ENCODE results near the gene FARS2. TPM values are rescaled to one million over a fixed set of nuclear protein-coding genes. Genes with fewer than 3 reads are reported as not detected.

Gene FARS2
- total RNA-seq, 3 donors from 2014 or later, result 12.0 to 29.6 (median 24.3) TPM

- TF ChIP-seq POLR2A (IDR thresholded peaks at IDR 0.05) (no peak), CTCF (IDR thresholded peaks at IDR 0.05) (no peak), POLR2AphosphoS5 (IDR thresholded peaks at IDR 0.05) (no peak)
- intact Hi-C loops (cut with DNase I; ENCODE audit: low total_unique reads), result no loop called here
- no peaks in the 10 kb centered on the region for H3K27me3 ChIP-seq
Measured at GRCh38 chr6:5238336-5238735, 23.0 kb upstream of the FARS2 start.

GRCh38 chr6:5241252-5241651 lies 20.1 kb upstream of the FARS2 start:
- intact Hi-C loops (cut with DNase I; ENCODE audit: low total_unique reads), result no loop called here
- Histone ChIP-seq H3K4me1 (no peaks in the 10 kb centered on the region), H3K27me3 (no peaks in the 10 kb centered on the region), H3K4me3 (no peak overlapping the region), H3K27ac (no peak overlapping the region), H3K9me3 (no peaks in the 10 kb centered on the region), H3K36me3 (no peaks in the 10 kb centered on the region)
- TF ChIP-seq POLR2A (IDR thresholded peaks at IDR 0.05), result no peak
- TF ChIP-seq CTCF (IDR thresholded peaks at IDR 0.05), result no peak
- no peak for TF ChIP-seq POLR2AphosphoS5 (IDR thresholded peaks at IDR 0.05)
- no peak for DNase-seq (ENCODE audit: low spot score in 2 of 2)

More at GRCh38 chr6:5238336-5238735, 23.0 kb upstream of the FARS2 start:
- no peaks in the 10 kb centered on the region for H3K9me3 ChIP-seq
- no peak overlapping the region for H3K27ac ChIP-seq
- H3K4me1 ChIP-seq, result no peaks in the 10 kb centered on the region
- no peak overlapping the region for H3K4me3 ChIP-seq
- no peak for DNase-seq (ENCODE audit: low spot score in 2 of 2)
- no peaks in the 10 kb centered on the region for H3K36me3 ChIP-seq

GRCh38 chr6:5243069-5243468 lies 18.2 kb upstream of the FARS2 start:
- Histone ChIP-seq H3K4me3 (no peak overlapping the region), H3K36me3 (no peaks in the 10 kb centered on the region), H3K9me3 (no peaks in the 10 kb centered on the region), H3K4me1 (no peaks in the 10 kb centered on the region), H3K27ac (no peak overlapping the region), H3K27me3 (no peaks in the 10 kb centered on the region)
- intact Hi-C loops (cut with DNase I; ENCODE audit: low total_unique reads), result no loop called here
- no peak for TF ChIP-seq POLR2AphosphoS5 (IDR thresholded peaks at IDR 0.05)
- TF ChIP-seq CTCF (IDR thresholded peaks at IDR 0.05), result no peak
- no peak for TF ChIP-seq POLR2A (IDR thresholded peaks at IDR 0.05)
- no peak for DNase-seq (ENCODE audit: low spot score in 2 of 2)

GRCh38 chr6:5246141-5247097 lies 14.9 kb upstream of the FARS2 start:
- DNase-seq (ENCODE audit: low spot score in 2 of 2), result no peak
- intact Hi-C loops (cut with DNase I; ENCODE audit: low total_unique reads), result no loop called here
- TF ChIP-seq POLR2AphosphoS5 (IDR thresholded peaks at IDR 0.05) (no peak), POLR2A (IDR thresholded peaks at IDR 0.05) (no peak), CTCF (IDR thresholded peaks at IDR 0.05) (no peak)
- Histone ChIP-seq H3K4me3 (no peak overlapping the region), H3K36me3 (no peaks in the 10 kb centered on the region), H3K4me1 (no peaks in the 10 kb centered on the region), H3K27me3 (no peaks in the 10 kb centered on the region), H3K27ac (no peak overlapping the region), H3K9me3 (no peaks in the 10 kb centered on the region)

GRCh38 chr6:5247201-5247600 lies 14.1 kb upstream of the FARS2 start:
- no peaks in the 10 kb centered on the region for H3K36me3 ChIP-seq
- intact Hi-C loops (cut with DNase I; ENCODE audit: low total_unique reads), result no loop called here
- no peak overlapping the region for H3K4me3 ChIP-seq
- TF ChIP-seq CTCF (IDR thresholded peaks at IDR 0.05) (no peak), POLR2AphosphoS5 (IDR thresholded peaks at IDR 0.05) (no peak), POLR2A (IDR thresholded peaks at IDR 0.05) (no peak)
- DNase-seq (ENCODE audit: low spot score in 2 of 2), result no peak
- no peaks in the 10 kb centered on the region for H3K27me3 ChIP-seq
- no peaks in the 10 kb centered on the region for H3K4me1 ChIP-seq
- H3K9me3 ChIP-seq, result no peaks in the 10 kb centered on the region
- no peak overlapping the region for H3K27ac ChIP-seq
